Ishikawa (cell line): ENCODE data around the gene CEP164.

Experiments used
- EGR1 ChIP-seq: IDR thresholded peaks from 2 replicates; pipeline ENCODE4 v1.6.1; 2012
- EP300 ChIP-seq: IDR thresholded peaks from 2 replicates; pipeline ENCODE4 v1.6.1; 2012; ENCODE audit warnings: borderline replicate concordance
- FOXM1 ChIP-seq: IDR thresholded peaks from 2 replicates; pipeline ENCODE4 v1.6.1; 2012; ENCODE audit warnings: low read depth, borderline replicate concordance
- NFIC ChIP-seq: IDR thresholded peaks from 2 replicates; pipeline ENCODE4 v1.6.1; 2012
- RAD21 ChIP-seq: IDR thresholded peaks from 2 replicates; pipeline ENCODE4 v1.6.1; 2012; ENCODE audit warnings: low read depth
- TAF1 ChIP-seq: IDR thresholded peaks from 2 replicates; pipeline ENCODE4 v1.6.1; 2012; ENCODE audit warnings: low read depth, mild to moderate bottlenecking
- TF ChIP-seq, protein P1 (sequence below): IDR thresholded peaks from 2 replicates; pipeline ENCODE4 v1.6.1; 2012; ENCODE audit warnings: low read depth, mild to moderate bottlenecking

GRCh38 chr11:117423046-117423575 is 95.5 kb downstream of the CEP164 start:
- no peak for TF ChIP-seq NFIC
- TF ChIP-seq FOXM1, result no peak
- TF ChIP-seq EP300, result no peak
- no peak for TF ChIP-seq RAD21
- TF ChIP-seq EGR1, result no peak
- TF ChIP-seq, protein P1, sequence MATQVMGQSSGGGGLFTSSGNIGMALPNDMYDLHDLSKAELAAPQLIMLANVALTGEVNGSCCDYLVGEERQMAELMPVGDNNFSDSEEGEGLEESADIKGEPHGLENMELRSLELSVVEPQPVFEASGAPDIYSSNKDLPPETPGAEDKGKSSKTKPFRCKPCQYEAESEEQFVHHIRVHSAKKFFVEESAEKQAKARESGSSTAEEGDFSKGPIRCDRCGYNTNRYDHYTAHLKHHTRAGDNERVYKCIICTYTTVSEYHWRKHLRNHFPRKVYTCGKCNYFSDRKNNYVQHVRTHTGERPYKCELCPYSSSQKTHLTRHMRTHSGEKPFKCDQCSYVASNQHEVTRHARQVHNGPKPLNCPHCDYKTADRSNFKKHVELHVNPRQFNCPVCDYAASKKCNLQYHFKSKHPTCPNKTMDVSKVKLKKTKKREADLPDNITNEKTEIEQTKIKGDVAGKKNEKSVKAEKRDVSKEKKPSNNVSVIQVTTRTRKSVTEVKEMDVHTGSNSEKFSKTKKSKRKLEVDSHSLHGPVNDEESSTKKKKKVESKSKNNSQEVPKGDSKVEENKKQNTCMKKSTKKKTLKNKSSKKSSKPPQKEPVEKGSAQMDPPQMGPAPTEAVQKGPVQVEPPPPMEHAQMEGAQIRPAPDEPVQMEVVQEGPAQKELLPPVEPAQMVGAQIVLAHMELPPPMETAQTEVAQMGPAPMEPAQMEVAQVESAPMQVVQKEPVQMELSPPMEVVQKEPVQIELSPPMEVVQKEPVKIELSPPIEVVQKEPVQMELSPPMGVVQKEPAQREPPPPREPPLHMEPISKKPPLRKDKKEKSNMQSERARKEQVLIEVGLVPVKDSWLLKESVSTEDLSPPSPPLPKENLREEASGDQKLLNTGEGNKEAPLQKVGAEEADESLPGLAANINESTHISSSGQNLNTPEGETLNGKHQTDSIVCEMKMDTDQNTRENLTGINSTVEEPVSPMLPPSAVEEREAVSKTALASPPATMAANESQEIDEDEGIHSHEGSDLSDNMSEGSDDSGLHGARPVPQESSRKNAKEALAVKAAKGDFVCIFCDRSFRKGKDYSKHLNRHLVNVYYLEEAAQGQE, result no peak
- TF ChIP-seq TAF1, result no peak
